Tibial nerve (tissue), 4 donors: ENCODE data around the gene C2orf78. TPM values are rescaled to one million over a fixed set of nuclear protein-coding genes. Genes with fewer than 3 reads are reported as not detected.
"Not testable (repeated sequence)": the region's sequence is repeated elsewhere in the genome, so short reads cannot be mapped to it uniquely, and the experiment has no call there.

Source experiments
- DNase-seq, 2 donors: peaks; one replicate each; pipeline ENCODE4 v3.0.0-alpha.2; 2019; ENCODE audit warnings: low spot score in 2 of 2
- H3K27ac ChIP-seq, 4 donors: fragments of 200-600 bp; sonication (generic) in 3 of 4; one replicate each; pipeline ENCODE4 v1.5.1; 2017 to 2019; ENCODE audit warnings: mild to moderate bottlenecking in 1 of 4
- H3K27me3 ChIP-seq, 2 donors: fragments of 200-600 bp; sonication (generic) in 1 of 2; one replicate each; pipeline versions ENCODE4 v1.5.1 to v1.6.0; 2017 to 2019
- H3K36me3 ChIP-seq, 3 donors: fragments of 200-600 bp; sonication (generic); one replicate each; pipeline ENCODE4 v1.5.1; 2018 to 2019
- H3K4me1 ChIP-seq, 4 donors: fragments of 200-600 bp; sonication (generic) in 3 of 4; one replicate each; pipeline ENCODE4 v1.5.1; 2017 to 2019
- H3K4me3 ChIP-seq, 4 donors: fragments of 200-600 bp; sonication (generic) in 3 of 4; one replicate each; pipeline ENCODE4 v1.5.1; 2017 to 2019; ENCODE audit warnings: mild to moderate bottlenecking in 1 of 4, moderate library complexity in 1 of 4
- H3K9me3 ChIP-seq, 4 donors: fragments of 200-600 bp; sonication (generic) in 3 of 4; one replicate each; pipeline ENCODE4 v1.5.1; 2017 to 2019
- EP300 ChIP-seq, 2 donors: sonication (generic); formaldehyde crosslinking; IDR thresholded peaks; one replicate each; pipeline ENCODE4 v1.6.1; 2017; ENCODE audit warnings: antibody characterized with exemption in 2 of 2, mild to moderate bottlenecking in 1 of 2
- POLR2A ChIP-seq, 2 donors: fragments of 450-650 bp; IDR thresholded peaks; one replicate each; pipeline ENCODE4 v1.6.1; 2017; ENCODE audit warnings: antibody characterized with exemption in 2 of 2, mild to moderate bottlenecking in 2 of 2, moderate library complexity in 2 of 2
- WGBS, 2 donors: methylation state at CpG; one replicate each; pipeline ENCODE4 v1.1.5; 2018; 5-methylcytosine and 5-hydroxymethylcytosine counted together
- total RNA-seq, 4 donors: library from RNA; depleted of rRNA; stranded (reverse); fragments of >200 nt; gene quantifications; one replicate each; pipeline ENCODE4 v1.1.0, GENCODE V29; 2016
- TF ChIP-seq, protein P1 (sequence below), 5 experiments: fragments of 200-600 bp in 3 of 5; fragments of 450-650 bp in 2 of 5; sonication (generic) in 3 of 5; IDR thresholded peaks; one replicate each; pipeline ENCODE4 v1.5.1; 2016 to 2019; ENCODE audit warnings: antibody characterized with exemption in 5 of 5, mild to moderate bottlenecking in 3 of 5, moderate library complexity in 2 of 5

C2orf78 gene
- total RNA-seq, 4 donors from 2014 or later = not detected

GRCh38 chr2:73772819-73773218 is 11.2 kb upstream of the C2orf78 start:
- H3K27me3 ChIP-seq = no peaks in the 10 kb centered on the region
- no peak overlapping the region for H3K27ac ChIP-seq
- peaks cover 0 to 93% (median 6%) of the 10 kb centered on the region in 3 donors for H3K36me3 ChIP-seq
- no peak for TF ChIP-seq POLR2A (IDR thresholded peaks at IDR 0.05)
- TF ChIP-seq, protein P1, sequence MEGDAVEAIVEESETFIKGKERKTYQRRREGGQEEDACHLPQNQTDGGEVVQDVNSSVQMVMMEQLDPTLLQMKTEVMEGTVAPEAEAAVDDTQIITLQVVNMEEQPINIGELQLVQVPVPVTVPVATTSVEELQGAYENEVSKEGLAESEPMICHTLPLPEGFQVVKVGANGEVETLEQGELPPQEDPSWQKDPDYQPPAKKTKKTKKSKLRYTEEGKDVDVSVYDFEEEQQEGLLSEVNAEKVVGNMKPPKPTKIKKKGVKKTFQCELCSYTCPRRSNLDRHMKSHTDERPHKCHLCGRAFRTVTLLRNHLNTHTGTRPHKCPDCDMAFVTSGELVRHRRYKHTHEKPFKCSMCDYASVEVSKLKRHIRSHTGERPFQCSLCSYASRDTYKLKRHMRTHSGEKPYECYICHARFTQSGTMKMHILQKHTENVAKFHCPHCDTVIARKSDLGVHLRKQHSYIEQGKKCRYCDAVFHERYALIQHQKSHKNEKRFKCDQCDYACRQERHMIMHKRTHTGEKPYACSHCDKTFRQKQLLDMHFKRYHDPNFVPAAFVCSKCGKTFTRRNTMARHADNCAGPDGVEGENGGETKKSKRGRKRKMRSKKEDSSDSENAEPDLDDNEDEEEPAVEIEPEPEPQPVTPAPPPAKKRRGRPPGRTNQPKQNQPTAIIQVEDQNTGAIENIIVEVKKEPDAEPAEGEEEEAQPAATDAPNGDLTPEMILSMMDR (IDR thresholded peaks at IDR 0.05) = no peak
- H3K9me3 ChIP-seq = no peaks in the 10 kb centered on the region
- H3K4me3 ChIP-seq = no peak overlapping the region
- peaks cover 0 to 12% (median 0%) of the 10 kb centered on the region in 4 donors for H3K4me1 ChIP-seq
- DNase-seq = no peak

DNA sequence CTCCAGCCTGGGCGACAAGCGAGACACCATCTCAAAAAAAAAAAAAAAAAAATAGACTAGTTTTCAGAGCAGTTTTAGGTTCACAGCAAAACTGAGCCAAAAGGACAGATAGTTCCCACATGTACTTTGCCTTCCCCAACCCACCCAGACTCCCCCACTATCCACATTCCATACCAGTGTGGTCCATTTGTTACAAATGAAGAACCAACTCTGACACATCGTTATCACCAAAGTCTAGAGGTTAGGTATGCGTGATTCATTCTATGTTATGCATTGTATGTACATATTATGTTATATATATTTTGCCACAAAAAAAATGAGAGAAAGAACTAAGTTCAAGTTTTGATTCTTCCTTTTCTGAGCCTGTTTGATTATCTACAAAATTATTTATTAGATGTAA is 7.6 kb upstream of the C2orf78 start:
- Histone ChIP-seq H3K9me3 (no peaks in the 10 kb centered on the region), H3K4me1 (peaks cover 0 to 26% (median 3%) of the 10 kb centered on the region in 4 donors), H3K4me3 (no peak overlapping the region), H3K27ac (no peak overlapping the region), H3K27me3 (no peaks in the 10 kb centered on the region), H3K36me3 (peaks cover 0 to 57% (median 0%) of the 10 kb centered on the region in 3 donors)
- DNase-seq = no peak
- whole genome bisulfite sequencing, 2 donors = 94 to 97% methylated on average over 4 of the region's 4 CpGs
- TF ChIP-seq, protein P1 (IDR thresholded peaks at IDR 0.05) = no peak
- TF ChIP-seq EP300 (IDR thresholded peaks at IDR 0.05) (no peak), POLR2A (IDR thresholded peaks at IDR 0.05) (no peak)

DNA sequence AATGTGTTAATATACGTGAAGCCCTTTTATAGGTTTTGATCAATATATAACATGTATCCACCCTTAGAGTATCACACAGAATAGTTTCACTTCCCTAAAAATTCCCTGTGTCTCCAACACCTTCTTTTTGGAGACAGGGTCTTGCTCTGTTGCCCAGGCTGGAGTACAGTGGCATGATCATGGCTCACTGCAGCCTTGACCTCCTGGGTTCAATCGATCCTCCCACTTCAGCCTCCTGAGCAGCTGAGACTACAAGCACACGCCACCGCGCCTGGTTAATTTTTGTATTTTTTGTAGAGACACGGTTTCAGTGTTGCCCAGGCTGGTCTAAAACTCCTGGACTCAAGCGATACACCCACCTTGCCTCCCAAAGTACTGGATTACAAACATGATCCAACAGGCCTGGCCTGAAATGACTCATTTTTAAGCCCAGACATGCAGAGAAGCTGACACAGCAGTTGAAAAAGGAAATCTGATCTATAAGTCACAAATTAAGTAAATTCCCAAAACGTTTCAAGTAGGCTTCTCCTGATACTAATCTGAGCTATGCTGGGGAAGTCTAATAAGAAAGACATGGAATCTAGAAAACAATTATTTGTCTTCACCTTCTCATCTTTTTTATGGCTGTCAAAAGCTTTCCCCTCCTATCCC is 7.0 kb upstream of the C2orf78 start:
- 88 to 90% methylated on average over 8 of the region's 8 CpGs for WGBS, 2 donors
- H3K36me3 ChIP-seq = peaks cover 0 to 51% (median 0%) of the 10 kb centered on the region in 3 donors
- TF ChIP-seq POLR2A (IDR thresholded peaks at IDR 0.05) (no peak), EP300 (IDR thresholded peaks at IDR 0.05) (no peak)
- TF ChIP-seq, protein P1 (IDR thresholded peaks at IDR 0.05) = no peak

GRCh38 chr2:73778867-73779466 is 5.0 kb upstream of the C2orf78 start:
- not testable (repeated sequence) for DNase-seq, H3K27me3 ChIP-seq, H3K9me3 ChIP-seq
- H3K4me3 ChIP-seq = peak overlapping the region; percentile 75 to 88 (median 82)
- peaks cover 0 to 21% (median 3%) of the 10 kb centered on the region in 4 donors for H3K4me1 ChIP-seq
- 69 to 76% methylated on average over 18 of the region's 18 CpGs for WGBS, 2 donors
- peaks cover 0 to 32% (median 0%) of the 10 kb centered on the region in 3 donors for H3K36me3 ChIP-seq
- peak overlapping the region; percentile 74 to 94 (median 91) for H3K27ac ChIP-seq

More for the DNA sequence above, 7.0 kb upstream of the C2orf78 start:
- H3K4me3 ChIP-seq = no peak overlapping the region
- H3K9me3 ChIP-seq = no peaks in the 10 kb centered on the region
- no peaks in the 10 kb centered on the region for H3K27me3 ChIP-seq
- peaks cover 0 to 26% (median 3%) of the 10 kb centered on the region in 4 donors for H3K4me1 ChIP-seq
- H3K27ac ChIP-seq = no peak overlapping the region
- DNase-seq = no peak

- peak; percentile 95 to 99 for DNase-seq
- TF ChIP-seq, protein P1 (IDR thresholded peaks at IDR 0.05) = peak; percentile 88 to 93 (median 93)
- peak; percentile 77 to 84 for TF ChIP-seq POLR2A (IDR thresholded peaks at IDR 0.05)
- TF ChIP-seq EP300 (IDR thresholded peaks at IDR 0.05) = peak; percentile 61 to 97
- Histone ChIP-seq H3K4me3 (peak within 1 kb of the TSS; percentile 75 to 88 (median 82)), H3K27ac (peak within 1 kb of the TSS; percentile 74 to 94 (median 91)), H3K9me3 (no peaks in the 10 kb centered on the region), H3K36me3 (peaks cover 0 to 26% (median 0%) of the 10 kb centered on the region in 3 donors), H3K4me1 (peaks cover 0 to 19% (median 3%) of the 10 kb centered on the region in 4 donors), H3K27me3 (no peaks in the 10 kb centered on the region)
- WGBS, 2 donors = 0 to 1% methylated on average over 31 to 40 of the region's 40 CpGs
Measured at GRCh38 chr2:73779467-73780236, 4.3 kb upstream of the C2orf78 start, which contains the start of gene DUSP11. Gene DUSP11, minus strand, starts transcription at chr2:73780103. Its CDS starts 129 bp downstream, at chr2:73779974.
